ENCODE results near the gene ITGAE. TPM values are rescaled to one million over a fixed set of nuclear protein-coding genes. Genes with fewer than 3 reads are reported as not detected.

Gene ITGAE
- total RNA-seq, 1 experiment from 2014 or later: 31.6 TPM

DNA sequence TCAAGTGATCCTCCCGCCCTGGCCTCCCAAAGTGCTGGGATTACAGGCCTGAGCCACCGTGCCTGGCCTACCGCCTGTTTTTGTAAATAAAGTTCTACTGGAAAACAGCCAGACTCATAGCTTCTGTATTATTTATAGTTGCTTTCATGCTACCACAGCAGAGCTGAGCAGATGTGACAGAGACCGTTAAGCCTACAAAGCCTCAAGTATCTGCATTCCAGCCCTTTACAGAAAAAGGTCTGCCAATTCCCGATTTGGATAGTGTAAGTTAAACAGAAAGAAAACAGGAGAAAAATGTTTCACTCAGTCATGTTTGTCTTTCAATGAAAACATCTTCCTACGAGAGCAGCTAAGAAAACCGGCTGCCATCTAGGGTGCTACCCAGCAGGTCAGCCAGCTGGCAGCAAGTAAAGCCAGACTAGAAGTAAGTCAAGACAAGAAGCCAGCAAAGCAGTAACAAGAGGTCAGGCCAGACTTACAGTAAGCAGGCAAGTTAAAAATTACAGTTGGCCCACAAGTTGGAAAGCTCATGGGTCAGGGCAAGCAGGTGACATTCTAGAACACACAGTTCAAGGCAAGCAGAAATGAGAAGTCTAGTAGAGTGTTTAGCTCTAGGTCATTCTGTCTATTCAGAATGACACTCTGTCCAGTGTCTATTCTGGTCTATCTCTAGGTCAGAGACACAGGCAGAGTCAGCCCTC lies 27.3 kb upstream of the ITGAE start:
- Histone ChIP-seq H3K27ac (no peak overlapping the region), H3K9me3 (replicated peaks) (no peaks in the 10 kb centered on the region), H3K36me3 (peaks cover 34% of the 10 kb centered on the region), H3K4me3 (no peak overlapping the region), H3K4me1 (no peaks in the 10 kb centered on the region), H3K27me3 (no peaks in the 10 kb centered on the region)
- DNase-seq: no peak

DNA sequence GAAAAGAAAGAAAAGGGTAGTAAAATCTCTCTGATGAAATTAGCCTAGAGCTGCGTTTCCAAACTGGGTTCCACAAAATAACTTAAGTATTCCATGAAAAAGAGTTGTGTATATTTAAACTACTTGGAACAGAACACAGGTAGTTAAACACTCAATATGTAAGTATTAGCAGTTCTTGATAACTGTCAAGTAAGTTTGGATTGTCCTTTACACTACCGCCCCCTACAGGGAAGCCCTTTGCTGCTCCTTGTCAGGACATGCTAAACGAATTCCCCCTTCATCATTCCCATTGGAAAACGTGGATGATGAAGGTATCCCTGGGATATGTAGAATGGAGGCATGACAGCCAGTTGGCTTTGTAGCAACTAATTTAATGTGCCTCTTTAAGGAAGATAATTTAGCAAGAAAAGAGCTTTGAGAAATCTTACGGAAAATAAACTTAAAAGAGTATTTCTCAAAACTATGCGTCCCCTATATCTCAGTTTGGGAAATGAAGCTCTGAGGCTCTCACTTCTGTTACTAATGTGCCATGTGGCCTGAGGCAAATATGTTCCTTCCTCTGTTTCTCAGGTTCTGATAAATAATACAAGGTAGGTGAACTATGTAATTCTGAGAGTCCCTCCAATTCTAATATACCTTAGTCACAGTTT lies 26.3 kb upstream of the ITGAE start:
- Histone ChIP-seq H3K4me1 (no peaks in the 10 kb centered on the region), H3K36me3 (peaks cover 36% of the 10 kb centered on the region), H3K9me3 (replicated peaks) (no peaks in the 10 kb centered on the region), H3K27me3 (no peaks in the 10 kb centered on the region), H3K27ac (no peak overlapping the region), H3K4me3 (no peak overlapping the region)
- peak; percentile 54 to 67 for DNase-seq

DNA sequence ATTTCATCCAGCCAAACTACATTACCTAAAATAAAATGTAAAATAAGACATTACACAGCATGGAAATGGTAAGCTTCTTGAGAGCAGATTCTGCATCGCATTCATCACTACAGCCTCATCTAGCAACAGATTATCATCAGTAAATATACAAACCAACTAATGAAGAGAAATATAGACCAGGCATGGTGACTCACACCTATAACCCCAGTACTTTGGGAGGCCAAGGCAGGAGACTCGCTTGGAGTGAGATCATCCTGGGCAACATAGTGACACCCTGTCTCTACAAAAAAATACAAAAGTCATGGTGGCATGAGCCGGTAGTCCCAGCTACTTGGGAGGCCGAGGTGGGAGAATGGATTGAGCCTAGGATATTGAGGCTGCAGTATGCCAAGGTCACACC lies 25.2 kb upstream of the ITGAE start:
- Histone ChIP-seq H3K27ac (no peak overlapping the region), H3K4me1 (no peaks in the 10 kb centered on the region), H3K9me3 (replicated peaks) (no peaks in the 10 kb centered on the region), H3K4me3 (no peak overlapping the region), H3K27me3 (no peaks in the 10 kb centered on the region), H3K36me3 (peaks cover 42% of the 10 kb centered on the region)
- DNase-seq: no peak

- H3K9me3 ChIP-seq (replicated peaks): no peaks in the 10 kb centered on the region
- H3K27ac ChIP-seq: no peak overlapping the region
- DNase-seq: no peak
- no peaks in the 10 kb centered on the region for H3K4me1 ChIP-seq
- H3K36me3 ChIP-seq: peaks cover 32% of the 10 kb centered on the region
- no peak overlapping the region for H3K4me3 ChIP-seq
- H3K27me3 ChIP-seq: no peaks in the 10 kb centered on the region
Observed at GRCh38 chr17:3821101-3821500, 20.1 kb upstream of the ITGAE start.

DNA sequence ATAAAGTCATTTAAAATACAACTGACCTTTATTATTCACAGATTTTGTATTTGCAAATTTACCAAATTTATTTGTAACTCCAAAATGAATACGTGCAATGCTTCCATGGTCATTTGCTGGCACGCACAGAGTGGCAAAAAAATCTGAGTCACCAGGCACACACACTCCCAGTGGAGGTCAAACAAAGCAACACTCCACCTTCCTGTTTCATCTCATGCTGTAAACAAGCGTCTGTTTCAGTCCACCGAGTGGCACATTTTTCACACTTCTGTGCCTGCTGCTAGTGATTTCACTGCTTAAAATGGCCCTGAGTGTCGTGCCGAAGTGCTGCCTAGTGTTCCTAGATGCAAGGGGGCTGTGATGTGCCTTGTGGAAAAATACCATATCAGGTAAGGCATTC lies 17.8 kb upstream of the ITGAE start:
- Histone ChIP-seq H3K4me1 (no peaks in the 10 kb centered on the region), H3K27ac (no peak overlapping the region), H3K36me3 (peaks cover 18% of the 10 kb centered on the region), H3K9me3 (replicated peaks) (no peaks in the 10 kb centered on the region), H3K27me3 (no peaks in the 10 kb centered on the region), H3K4me3 (no peak overlapping the region)
- no peak for DNase-seq

DNA sequence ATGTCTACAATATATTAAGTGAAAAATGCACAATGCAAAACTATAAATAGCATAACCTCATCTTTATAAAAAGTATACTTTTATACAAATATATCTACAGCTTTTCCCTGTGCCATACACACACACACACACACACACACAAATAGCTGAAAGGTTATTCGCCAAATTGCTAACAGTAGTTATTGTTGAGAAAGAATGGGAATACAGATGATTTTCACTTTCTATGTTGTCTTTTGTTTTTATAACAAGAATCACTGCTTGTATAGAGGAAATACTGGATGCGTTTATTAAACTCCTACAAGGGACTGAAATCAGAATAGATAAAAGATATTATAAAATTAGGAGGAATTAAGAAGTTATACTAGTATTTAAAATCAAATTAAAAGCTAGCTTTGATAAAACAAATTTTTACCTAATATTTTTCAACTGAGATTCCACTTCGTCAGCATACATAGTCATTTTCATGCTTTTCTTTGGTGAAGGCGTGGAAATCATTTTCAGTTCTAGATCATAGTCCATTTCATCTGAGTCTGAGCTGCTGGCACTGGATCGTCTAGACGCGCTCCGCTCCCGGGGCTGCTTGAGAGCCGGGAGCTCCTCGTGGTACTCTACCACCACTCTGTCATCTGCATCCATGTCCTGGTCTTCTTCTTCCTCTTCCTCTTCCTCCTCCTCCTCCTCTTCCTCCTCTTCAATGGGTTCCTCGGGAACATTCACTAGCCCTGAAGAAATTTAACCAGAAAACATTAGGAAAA lies 17.0 kb upstream of the ITGAE start:
- Histone ChIP-seq H3K36me3 (peaks cover 18% of the 10 kb centered on the region), H3K27ac (no peak overlapping the region)
- DNase-seq: no peak

DNA sequence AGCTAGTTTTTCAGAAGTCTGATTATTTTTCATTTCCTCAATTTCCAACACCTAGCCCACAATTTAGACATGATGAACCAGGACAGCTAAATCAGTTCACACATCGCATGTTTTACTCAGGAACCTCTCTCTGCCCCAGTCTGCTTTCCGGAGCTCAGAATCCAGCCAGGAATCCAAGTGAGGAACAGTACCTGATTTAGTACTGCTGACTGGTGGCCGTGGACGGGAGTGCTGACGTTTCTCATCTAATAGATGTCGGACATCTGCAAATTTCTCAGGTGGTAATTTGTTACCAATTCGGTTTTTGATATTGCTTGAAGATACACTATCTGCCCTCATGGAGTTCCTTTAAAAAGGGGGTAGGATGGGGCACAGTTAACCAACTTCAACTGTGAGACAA lies 14.9 kb upstream of the ITGAE start:
- H3K36me3 ChIP-seq: peaks cover 10% of the 10 kb centered on the region
- H3K4me3 ChIP-seq: no peak overlapping the region
- H3K27ac ChIP-seq: no peak overlapping the region
- no peaks in the 10 kb centered on the region for H3K27me3 ChIP-seq
- H3K4me1 ChIP-seq: no peaks in the 10 kb centered on the region
- no peak for DNase-seq
- no peaks in the 10 kb centered on the region for H3K9me3 ChIP-seq (replicated peaks)

More for the DNA sequence above, 17.0 kb upstream of the ITGAE start:
- H3K9me3 ChIP-seq (replicated peaks): no peaks in the 10 kb centered on the region
- no peak overlapping the region for H3K4me3 ChIP-seq
- no peaks in the 10 kb centered on the region for H3K27me3 ChIP-seq
- no peaks in the 10 kb centered on the region for H3K4me1 ChIP-seq

GRCh38 chr17:3815122-3815521 lies 14.1 kb upstream of the ITGAE start:
- no peaks in the 10 kb centered on the region for H3K9me3 ChIP-seq (replicated peaks)
- no peak overlapping the region for H3K27ac ChIP-seq
- H3K4me1 ChIP-seq: no peaks in the 10 kb centered on the region
- no peaks in the 10 kb centered on the region for H3K27me3 ChIP-seq
- DNase-seq: no peak
- H3K36me3 ChIP-seq: peaks cover 10% of the 10 kb centered on the region
- H3K4me3 ChIP-seq: no peak overlapping the region

DNA sequence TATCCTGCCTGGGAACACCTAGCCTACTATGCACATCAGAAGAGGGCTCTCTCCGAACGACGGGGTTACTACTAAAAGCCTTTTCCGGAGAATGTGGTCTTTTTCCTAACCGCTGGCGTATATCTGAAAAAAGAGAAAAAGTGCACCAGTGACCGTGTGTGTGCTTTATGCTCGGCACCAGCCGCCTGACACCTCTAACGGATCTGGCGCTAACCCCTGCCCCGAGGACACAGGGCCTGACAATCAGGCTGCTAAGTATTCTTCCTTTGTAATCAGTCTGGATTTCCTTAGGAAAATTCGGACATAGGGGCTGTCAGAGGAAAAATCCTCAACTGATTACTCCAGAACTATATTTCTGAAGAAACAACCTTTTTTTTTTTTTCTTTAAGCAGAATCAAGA lies 13.4 kb upstream of the ITGAE start:
- peaks cover 10% of the 10 kb centered on the region for H3K36me3 ChIP-seq
- H3K4me1 ChIP-seq: no peaks in the 10 kb centered on the region
- H3K4me3 ChIP-seq: no peak overlapping the region
- no peaks in the 10 kb centered on the region for H3K27me3 ChIP-seq
- no peak overlapping the region for H3K27ac ChIP-seq
- H3K9me3 ChIP-seq (replicated peaks): no peaks in the 10 kb centered on the region
- DNase-seq: no peak

DNA sequence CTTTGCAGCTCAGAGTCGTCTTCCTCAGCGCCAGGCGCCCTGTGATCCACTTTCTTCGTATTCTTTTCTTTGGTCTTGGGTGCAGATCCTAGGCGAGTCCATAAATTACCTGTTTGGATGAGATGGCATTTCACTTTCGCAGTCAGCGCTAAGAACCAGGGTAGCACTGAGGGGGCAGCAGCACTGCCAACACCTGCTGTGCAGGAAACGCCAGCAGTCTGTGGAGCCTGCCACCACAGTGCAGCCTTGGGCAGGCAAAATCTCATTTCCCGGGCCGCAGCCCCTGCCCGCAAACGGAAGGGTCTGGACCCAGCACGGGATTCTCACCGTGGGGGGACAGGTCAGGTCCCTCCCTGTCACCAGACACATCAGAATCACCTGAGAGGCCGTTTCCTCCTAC lies 12.2 kb upstream of the ITGAE start:
- H3K4me3 ChIP-seq: no peak overlapping the region
- H3K27me3 ChIP-seq: no peaks in the 10 kb centered on the region
- DNase-seq: no peak
- peaks cover 7% of the 10 kb centered on the region for H3K36me3 ChIP-seq
- no peak overlapping the region for H3K27ac ChIP-seq
- no peaks in the 10 kb centered on the region for H3K4me1 ChIP-seq
- no peaks in the 10 kb centered on the region for H3K9me3 ChIP-seq (replicated peaks)

DNA sequence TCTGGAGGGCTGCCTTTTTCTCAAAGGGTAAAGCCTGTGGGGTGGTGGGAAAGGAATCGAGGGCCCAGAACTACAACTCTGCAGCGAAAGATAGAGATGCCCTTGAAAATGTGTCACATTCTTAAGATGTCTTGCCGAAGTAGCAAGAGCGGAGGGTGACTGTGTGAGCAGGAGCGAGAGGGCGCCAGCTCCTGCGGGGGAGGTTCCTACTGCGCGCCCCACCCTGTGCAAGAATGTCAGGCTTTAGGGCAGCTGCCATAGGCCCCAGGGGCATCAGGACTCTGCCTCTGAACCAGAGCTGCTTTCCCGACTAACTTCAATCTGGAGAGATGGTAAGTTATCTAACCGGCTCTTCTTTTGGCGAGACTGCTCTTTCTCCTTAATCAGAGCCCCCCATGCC lies 11.8 kb upstream of the ITGAE start:
- Histone ChIP-seq H3K9me3 (replicated peaks) (no peaks in the 10 kb centered on the region), H3K4me1 (no peaks in the 10 kb centered on the region), H3K36me3 (peaks cover 5% of the 10 kb centered on the region), H3K27ac (no peak overlapping the region), H3K27me3 (no peaks in the 10 kb centered on the region), H3K4me3 (no peak overlapping the region)
- DNase-seq: no peak

DNA sequence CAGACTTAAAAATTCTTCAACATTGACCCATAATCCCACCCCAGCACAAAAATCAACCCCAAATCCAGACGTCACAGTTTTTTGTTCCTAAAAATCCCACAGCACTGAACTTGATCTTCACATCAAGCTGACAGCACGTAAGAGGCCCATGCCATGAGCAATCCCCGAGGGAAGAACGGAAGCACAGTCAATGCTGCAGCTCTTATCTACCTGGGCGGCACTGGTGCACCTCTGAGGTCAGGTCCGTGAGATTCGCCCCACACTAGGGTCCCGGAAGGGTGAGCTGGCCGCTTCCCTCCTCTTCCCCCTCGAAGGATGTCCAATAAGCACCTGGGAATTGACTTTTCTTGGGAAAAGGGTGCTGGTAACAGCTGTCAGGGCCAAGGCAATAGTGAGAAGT lies 11.3 kb upstream of the ITGAE start:
- H3K27me3 ChIP-seq: no peaks in the 10 kb centered on the region

GRCh38 chr17:3810019-3810418 lies 9.0 kb upstream of the ITGAE start:
- no peak for DNase-seq
- no peaks in the 10 kb centered on the region for H3K27me3 ChIP-seq
- H3K4me1 ChIP-seq: no peaks in the 10 kb centered on the region
- no peak overlapping the region for H3K4me3 ChIP-seq
- peaks cover 2% of the 10 kb centered on the region; the same call in 1 of the 2 replicates for H3K36me3 ChIP-seq
- no peaks in the 10 kb centered on the region for H3K9me3 ChIP-seq (replicated peaks)
- no peak overlapping the region for H3K27ac ChIP-seq

More for the DNA sequence above, 11.3 kb upstream of the ITGAE start:
- Histone ChIP-seq H3K9me3 (replicated peaks) (no peaks in the 10 kb centered on the region), H3K27ac (no peak overlapping the region), H3K4me1 (no peaks in the 10 kb centered on the region), H3K36me3 (peaks cover 2% of the 10 kb centered on the region), H3K4me3 (no peak overlapping the region)
- no peak for DNase-seq

DNA sequence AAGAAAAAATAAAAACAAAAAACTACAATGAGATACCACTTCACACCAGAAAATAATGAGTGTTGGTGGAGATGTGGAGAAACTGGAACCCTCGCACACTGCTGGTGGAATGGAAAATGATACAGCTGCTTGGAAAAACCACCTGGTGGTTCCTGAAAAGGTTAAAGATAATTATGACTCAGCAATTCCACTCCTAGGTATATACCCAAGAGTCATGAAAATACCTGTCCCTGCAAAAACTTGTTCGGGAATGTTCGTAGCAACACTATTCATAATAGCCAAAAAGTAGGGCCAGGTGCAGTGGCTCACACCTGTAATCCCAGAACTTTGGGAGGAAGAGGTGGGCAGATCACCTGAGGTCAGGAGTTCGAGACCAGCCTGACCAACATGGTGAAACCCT lies 8.1 kb upstream of the ITGAE start:
- no peak for DNase-seq
- H3K4me3 ChIP-seq: no peak overlapping the region
- H3K9me3 ChIP-seq (replicated peaks): no peaks in the 10 kb centered on the region
- no peak overlapping the region for H3K27ac ChIP-seq
- H3K36me3 ChIP-seq: peaks cover under 1% of the 10 kb centered on the region; the same call in 1 of the 2 replicates
- no peaks in the 10 kb centered on the region for H3K4me1 ChIP-seq
- no peaks in the 10 kb centered on the region for H3K27me3 ChIP-seq

DNA sequence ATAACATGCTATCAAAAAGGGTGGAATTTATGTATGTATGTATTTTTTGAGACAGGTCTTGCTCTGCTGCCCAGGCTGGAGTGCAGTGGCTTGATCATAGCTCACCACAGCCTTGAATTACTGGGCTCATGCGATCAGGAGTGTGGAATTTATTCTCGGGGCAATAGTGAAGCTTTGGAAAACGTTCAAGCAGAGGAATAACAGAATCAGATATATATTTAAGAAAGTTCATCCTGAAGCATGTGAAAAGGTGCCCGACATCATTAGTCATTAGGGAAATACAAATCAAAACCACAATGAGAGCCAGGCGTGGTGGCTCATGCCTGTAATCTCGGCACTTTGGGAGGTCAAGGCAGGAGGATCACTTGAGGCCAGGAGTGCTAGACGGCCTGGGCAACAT lies 7.7 kb upstream of the ITGAE start:
- Histone ChIP-seq H3K27ac (no peak overlapping the region), H3K27me3 (no peaks in the 10 kb centered on the region), H3K36me3 (no peaks in the 10 kb centered on the region), H3K4me1 (no peaks in the 10 kb centered on the region), H3K9me3 (replicated peaks) (no peaks in the 10 kb centered on the region), H3K4me3 (no peak overlapping the region)
- DNase-seq: no peak

Data from SJCRH30 (cell line).